Left forelimb (tissue), 1 donor: ENCODE results near the gene SH3TC2.
A peak's percentile ranks its signal among the peaks of the same experiment; 100 is the strongest.

Experiments used
- DNase-seq: peaks from one replicate; pipeline ENCODE4 v3.0.0-alpha.2; 2018; ENCODE audit warnings: low spot score

Gene SH3TC2

DNA sequence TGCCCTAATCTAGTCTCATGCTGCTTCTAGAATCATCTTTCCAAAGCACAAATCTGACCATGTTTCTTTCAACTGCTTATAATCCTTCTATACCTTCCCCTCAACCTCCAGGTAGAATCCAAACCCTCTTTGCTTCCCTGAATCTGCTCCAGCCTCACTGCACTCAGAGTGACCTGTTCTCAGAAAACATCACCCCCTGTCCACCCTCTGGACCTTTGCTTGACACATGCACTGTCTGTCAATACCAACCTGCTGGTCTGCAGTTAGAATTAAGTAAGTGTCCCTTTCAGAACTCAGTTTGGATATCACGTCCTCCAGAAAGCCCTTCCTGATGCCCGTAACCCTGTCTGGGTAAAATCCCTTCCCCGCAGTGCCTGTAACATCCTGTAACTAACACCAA lies 63.1 kb downstream of the SH3TC2 start:
- DNase-seq = no peak

DNA sequence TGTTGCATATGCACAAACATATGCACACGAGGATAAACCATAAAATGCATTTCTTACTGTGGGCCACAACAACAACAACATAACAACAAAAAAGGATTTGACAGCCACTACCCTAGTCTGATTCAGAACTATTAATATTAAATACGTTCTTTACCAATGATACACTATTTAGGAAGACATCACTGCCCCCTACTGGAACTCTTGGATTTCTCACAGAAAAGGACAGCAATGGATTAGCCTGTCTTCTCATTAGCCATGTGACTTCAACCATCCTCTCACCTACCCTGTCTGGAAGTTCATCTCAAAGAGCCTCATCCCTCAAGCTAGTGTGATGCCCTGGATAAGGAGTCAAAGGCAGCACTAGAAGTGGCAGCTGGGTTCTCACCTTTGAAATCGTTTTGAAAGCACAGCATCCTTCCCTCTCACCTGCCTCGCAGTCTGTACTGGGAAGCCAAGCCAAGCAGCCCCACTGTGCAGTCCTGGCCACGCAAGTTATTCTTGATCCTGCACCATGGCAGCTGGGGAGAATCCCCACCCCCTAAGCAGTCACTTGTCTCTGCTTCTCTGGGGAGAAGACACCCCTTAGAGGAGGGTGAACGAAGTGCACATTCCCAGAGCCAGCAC lies 64.6 kb downstream of the SH3TC2 start:
- DNase-seq = no peak

DNA sequence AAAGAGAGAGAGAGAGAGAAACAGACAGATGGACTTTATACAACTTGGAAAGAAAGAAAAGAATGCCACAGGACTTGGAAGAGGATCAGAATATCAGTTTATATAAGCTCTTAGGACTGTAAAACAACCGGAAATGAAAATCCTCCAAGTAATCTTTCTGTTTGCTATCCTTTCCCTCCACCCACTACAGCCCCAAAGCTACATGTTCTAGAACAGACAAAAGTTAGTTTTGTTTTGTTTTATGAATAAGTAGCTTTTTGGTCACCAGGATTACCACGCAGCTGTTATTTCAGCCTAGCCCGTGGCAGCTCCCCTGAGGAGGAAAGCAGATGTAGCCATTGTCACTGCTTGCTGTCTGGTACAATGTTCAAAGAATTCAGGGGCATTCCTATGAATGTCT lies 66.6 kb downstream of the SH3TC2 start:
- DNase-seq = no peak

DNA sequence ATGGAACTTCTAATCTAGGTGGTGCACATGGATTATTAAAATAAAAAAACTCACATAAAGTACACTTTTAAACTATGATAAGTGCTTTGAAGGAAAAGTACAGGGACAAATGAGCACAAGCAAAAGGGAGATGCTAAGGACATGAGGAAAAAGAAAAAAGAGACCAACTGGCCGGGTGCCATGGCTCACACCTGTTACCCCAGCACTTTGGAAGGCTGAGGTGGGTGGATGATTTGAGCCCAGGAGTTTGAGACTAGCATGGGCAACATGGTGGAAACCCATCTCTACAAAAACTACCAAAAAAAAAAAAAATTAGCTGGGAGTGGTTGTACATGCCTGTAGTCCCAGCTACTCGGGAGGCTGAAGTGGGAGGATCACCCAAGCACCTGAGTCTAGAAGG lies 67.1 kb downstream of the SH3TC2 start:
- no peak for DNase-seq

DNA sequence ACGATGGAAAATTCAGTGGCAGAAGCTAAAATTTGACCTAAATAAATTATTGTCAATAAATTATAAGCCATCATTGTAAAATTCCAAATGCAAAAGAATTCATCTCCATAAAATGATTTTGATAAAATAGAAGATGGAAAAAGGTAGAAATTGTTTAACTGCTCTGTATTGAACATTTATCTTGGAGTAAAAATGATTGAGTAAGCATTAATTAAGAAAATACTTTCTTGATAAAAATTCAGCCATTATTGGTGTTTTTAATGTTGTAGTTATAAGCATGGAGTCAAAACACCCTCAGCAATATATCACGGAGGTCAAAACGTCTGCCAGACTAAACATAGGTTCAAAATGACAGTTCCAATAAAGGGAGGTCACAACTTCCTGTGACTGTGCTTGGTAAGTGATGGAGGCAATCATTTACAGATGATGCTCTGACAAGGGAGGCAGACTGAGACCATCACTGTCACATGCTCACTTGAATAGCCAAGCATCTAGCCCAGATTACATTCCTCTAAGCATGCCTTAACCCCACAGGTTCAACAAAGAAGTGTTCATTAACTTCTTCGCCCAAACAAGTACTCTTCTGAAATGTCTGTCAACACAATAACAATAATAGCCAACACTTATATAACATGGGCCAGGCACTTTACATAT lies 69.5 kb downstream of the SH3TC2 start:
- DNase-seq = no peak

DNA sequence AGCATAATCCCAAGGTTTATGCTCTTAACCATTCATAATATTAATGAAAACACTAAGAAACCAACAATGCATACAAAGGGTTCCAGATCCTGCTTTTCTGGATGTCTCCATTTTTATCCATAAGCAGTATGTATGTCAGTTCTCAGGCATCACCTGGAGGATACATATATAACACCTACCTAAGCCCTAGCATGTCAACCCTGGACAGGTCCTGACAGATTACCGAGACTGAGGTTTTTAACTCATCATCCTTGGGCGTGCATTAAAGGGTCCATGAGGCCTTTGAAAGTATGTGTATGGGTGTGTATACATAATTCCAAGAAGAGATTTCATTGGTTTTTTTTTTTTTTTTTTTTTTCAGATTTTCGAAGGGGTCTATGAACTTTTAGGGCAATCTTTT lies 70.6 kb downstream of the SH3TC2 start:
- DNase-seq = no peak

DNA sequence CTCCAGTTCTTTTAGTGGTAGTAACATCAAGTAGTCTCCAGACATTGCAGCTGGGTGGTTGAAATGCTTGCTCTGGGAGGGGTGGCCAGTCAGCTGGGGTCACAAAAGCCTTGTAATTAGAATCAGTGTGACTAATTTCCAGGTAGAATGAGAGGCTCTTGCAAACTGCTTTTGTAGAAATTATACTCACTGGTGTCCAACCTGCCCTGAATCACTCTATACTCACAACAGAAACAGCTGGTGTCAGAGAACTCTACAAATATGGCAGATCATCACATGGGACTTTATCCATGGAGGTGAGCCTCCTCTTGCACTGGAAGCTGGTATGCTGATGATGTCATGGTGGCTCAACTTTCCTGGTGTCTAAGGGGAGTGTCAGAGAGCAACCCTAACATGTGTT lies 71.3 kb downstream of the SH3TC2 start:
- no peak for DNase-seq

DNA sequence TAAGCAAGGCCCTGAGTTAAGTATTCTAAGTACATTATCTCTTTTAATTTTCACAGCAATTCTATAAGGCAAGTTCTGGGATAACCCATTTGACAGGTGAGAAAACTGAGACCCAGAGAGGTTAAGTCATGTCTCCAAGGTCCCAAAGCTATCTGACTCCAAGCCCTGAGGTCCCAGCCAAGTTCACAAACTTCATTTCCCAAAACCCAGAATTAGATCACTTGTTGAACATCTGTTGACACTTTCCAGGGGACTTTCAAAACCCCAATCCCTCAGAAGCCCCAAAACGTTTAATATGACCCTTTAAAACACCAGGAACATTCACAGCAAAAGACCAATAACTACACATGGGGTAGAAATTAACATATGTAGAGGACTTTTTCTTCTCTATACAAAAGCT lies 72.0 kb downstream of the SH3TC2 start:
- DNase-seq = no peak

DNA sequence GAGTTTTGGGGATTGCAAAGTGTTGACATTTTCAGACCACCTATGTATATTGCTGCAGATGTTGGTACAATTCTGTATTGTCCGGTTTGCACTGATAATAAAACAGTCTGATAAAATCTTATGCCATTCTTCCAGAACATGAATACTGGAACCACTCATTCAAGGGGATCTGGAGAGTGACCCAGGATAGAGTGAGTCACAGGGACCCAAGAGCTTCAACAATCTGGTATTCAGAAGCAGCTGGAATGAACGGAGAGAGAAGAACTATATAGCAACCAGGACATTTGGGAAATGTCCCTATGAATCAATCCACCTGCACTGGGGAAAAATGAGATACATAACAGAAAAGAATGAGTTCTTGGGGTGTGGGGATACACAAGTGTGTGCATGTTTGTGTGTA lies 73.3 kb downstream of the SH3TC2 start:
- no peak for DNase-seq

DNA sequence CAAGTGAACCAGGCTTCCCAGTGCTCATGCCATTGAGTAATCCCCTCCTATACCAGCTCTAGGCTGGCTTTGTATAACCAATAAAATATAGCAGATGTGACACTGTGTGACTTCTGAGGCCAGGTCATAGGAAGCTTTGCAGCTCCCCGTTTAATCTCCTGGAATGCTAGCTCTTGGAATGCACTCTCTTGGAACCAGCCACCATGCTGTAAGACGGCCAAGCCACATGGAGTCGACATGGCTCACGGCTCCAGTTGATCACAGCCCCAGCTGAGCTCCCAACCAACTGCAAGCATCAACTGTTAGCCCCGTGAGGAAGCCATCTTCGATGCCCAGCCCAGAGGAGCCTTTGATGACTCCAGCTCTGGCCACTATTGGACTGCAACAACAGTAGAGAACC lies 74.5 kb downstream of the SH3TC2 start:
- DNase-seq = no peak

DNA sequence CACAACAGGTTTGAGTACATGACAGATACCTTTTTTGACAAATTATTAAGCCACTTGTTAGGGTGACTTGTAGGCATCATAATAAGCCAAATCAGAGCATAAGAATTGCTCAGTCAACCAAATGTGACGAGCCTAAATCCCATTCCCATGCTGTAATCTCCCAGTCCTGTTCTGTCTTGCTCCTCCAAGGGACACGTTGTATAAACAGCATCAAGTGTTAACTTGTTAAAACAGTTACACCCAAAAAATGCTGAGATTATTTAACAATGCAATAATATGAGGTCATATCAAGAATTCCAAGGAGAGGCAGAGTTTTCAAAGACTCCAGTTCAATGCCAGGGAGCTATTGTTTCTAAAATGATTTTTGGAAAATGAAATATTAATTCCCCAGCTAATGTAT lies 76.2 kb downstream of the SH3TC2 start:
- DNase-seq = no peak

DNA sequence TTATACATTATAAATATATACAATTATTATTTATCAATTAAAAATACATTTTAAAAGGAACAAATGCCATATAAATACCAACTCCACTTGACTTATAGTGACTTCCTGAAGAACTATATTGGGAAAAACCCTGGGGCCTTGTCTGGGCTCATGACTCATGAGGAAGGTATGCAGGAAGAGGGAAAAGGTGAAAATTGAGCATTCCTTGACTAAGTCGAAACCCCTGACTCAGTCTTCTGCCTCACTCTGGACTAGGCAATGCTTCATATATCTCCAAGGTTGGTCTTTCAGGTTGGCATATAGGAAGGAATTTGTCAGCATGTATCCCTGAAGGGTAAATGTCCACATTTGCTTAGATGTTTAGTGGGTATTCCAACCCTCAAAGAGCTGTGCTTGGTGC lies 78.5 kb downstream of the SH3TC2 start:
- DNase-seq = no peak

DNA sequence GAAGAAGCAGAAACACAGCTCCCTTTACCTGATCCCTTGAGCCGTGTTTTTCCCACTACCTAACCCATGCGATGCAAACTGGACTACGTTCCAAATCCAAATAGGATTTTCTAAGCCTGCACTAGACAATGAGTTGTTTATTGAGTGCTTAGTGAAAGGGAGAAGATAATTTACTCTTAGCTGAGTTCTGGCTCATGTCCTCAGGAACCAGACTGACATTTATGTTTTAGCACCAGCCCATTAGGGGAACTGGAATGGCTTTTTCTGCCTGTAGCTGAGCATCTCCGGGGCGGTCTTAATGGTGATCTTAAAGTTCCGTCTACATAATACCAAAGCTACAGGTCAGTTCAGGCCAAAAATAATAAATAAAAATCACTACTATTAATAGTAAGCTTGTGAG lies 81.5 kb downstream of the SH3TC2 start:
- peak; percentile 8 for DNase-seq

DNA sequence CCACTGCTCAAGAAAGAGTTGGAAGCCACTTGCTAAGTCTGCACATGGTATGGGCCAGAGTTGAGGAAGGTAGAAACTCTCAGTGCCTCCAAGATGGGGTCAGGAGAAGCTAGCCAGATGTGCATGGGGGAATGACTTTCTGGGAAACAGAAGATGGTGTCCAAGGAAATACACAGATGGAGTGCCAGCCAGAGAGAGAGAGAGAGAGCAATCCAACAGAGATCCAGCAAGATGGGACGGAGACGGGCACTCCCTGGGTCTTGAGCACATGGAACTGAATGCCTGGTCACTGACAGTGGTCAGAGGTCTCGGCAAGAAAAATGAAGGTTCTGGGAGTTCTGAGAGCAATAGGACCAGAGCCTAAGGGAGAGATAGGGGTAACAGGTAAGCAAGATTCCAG lies 82.1 kb downstream of the SH3TC2 start:
- peak; percentile 57 for DNase-seq

DNA sequence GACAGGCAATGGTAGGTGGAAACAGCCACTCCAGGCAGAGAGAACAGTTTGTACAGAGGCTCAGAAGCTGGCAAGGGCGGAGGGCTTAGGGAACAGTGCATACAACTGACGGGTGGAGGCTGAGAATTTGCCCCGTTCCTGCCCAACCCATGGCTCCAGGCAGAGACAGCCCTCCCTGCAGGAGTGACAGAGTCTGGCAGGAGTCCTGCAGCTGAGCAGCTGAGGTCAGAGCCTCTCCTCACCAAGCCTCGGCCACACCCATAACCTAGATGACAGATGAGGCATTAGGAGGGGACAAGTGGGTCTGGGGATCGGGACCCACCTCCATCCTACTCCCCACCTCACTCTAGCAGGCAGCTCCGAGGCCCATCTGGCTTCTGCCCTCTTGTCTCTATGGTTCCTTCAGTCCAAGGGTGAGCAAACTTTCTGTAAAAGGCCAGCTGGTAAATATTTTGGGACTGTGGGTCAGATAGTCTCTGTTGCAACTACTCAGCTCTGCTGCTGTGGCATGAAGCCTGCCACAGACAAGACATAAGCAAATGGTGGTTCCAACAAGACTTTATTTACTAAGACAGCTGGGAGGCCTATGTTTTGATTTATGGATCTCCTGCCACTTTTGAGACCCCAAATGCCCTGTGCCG lies 83.7 kb downstream of the SH3TC2 start:
- DNase-seq = peak; percentile 64

DNA sequence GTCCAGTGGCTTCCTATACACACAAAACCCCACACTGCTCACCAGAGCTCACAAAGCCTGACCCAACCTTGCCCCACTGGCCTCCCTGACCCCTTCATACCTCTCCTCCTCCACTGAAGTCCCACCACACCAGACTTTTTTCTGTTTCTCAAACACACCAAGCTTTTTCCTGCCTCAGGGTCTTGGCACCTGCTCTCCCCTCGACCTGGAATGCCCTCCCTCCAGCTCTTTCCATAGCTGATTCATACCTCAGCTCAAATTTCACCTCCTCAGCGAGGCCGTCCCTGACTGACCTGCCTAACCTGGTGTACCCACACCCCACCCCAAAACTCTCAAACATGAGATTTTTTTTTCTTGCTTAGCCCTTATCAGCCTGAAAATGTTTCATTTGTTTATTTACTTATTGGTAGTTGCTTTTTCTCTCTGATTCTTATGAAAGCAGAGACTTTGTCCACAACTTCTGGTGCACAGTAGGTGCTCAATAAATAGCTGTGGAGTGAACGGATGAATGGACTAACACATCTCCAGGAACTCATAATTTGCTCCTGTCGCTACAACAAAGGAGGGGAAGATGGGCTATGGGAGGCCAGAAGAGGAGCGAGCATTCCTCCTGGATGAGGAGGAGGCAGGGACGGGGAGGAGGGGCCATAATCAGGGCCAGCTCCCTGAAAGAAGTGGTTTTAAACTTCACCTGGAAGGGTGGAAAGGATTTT lies 84.3 kb downstream of the SH3TC2 start:
- peak; percentile 11 for DNase-seq

DNA sequence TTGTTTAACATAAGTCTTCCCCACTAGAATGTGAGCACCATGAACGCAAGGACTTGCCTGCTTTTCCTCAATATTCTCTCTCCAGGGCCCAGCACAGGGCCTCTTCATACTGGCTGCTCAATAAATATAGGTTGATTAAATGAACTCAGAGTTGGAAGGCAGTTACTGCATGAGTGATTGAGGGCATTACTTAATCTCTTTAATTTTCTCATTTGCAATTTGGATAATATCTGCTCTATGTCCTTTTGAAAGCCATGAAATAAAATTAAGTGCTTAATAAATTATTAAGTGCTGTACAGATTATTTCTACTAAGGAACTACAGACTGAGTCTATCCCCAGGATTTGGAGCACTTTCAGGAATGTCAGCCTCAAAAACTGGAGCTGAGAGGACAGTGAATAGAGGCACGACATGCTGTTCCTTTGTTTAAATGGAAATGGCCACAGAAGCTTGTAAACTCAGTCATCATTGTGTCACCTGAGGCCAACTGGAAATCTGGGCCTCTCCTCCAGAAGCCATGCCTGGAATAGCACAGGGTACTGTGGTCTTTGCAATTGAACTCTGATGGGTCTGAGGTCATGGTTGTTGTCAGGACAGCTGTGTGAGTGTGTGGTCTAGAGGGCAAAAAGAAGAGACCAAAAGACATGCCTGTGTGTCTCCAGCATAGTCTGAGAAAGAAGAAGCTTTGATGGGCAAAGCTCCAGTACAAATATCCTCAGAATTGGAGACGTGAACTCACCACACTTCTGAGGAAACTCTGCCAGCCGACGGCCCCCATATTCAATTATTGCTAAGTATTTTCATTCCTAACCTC lies 86.1 kb downstream of the SH3TC2 start:
- no peak for DNase-seq

DNA sequence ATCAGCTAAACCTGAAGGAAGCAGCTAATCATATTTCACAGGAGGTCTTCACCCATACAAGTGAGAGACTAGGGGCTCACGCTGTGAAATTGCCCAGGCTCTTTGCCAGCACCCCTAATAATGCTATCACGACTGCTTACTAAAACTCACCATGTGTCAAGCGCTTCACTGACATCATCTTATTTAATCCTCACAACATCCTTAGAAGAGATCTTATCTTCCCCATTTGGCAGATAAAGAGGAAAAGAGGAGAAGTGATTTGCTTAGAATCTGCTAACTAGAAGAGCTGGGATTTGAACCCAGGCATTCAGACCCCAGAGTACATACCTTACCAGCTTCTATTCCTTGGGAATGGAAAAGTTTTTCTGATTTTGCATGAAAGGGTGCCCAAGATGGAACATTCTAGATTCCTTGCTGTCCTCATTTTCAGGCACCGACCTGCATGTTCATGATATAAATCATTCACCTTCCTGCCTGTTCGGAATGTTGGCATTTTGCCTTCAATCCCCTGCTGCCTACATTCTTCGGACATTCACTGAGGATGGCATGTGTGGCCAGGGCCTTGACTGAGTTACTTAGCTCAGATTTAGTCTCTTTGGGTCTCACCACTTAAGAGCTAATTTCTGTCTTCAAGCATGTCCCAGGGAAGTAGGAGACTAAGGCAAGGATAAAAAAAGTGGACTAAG lies 88.1 kb downstream of the SH3TC2 start:
- DNase-seq = no peak

DNA sequence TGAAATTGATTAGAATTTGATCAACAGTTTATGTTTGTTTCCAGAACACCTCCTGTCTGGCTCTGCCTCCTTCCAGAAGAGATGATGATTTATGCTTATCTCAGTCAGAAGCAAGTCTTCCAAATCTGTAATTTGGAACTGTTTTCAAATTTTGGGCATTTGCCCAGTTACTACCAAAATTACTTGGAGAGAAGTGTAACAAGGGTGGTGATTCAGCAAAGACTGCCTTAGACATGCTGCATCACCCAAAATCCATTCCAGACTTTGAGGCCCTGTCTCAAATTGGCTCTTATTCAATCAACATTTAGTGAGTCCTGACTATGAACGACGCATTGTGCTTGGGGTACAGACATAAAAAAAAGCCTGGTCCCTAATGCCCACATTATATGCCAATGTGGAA lies 89.4 kb downstream of the SH3TC2 start:
- no peak for DNase-seq

DNA sequence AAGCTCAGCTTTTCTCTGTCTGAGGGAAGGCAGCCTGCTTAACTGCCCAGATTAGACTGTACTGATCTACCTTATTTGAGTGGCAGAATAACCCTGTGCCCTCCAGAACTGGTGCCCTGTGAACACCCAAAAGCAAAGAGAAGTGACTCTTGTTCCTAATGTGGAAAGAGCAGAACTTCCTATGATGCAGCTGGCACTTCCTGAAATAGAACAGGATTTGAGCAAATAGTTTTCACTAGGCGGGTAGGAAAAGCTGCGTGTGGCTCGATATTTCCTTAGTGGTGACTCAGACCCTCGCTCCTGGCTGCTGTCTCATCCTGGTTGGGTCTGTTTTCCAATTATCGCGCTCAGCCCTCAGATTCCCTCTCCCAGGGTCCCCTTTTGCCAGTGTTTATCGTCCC lies 89.9 kb downstream of the SH3TC2 start:
- no peak for DNase-seq

DNA sequence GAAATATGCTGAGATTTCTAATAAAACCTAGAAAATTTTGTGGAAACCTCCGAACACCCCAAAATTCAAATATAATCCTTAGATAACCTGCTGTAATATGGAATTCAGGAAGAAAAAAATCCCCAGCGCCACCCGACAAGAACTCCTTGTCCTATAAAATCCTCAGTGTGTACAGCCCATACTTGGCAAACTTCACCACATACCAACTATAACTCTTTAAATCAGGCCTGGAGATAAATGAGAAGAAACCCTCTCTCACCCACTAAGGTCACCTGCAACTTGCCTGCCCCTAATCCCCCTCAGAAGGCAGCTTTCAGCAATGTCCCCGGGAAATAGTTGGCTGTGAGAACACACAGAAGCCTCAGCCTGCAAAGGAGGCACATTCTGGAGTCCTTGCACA lies 90.5 kb downstream of the SH3TC2 start:
- no peak for DNase-seq

DNA sequence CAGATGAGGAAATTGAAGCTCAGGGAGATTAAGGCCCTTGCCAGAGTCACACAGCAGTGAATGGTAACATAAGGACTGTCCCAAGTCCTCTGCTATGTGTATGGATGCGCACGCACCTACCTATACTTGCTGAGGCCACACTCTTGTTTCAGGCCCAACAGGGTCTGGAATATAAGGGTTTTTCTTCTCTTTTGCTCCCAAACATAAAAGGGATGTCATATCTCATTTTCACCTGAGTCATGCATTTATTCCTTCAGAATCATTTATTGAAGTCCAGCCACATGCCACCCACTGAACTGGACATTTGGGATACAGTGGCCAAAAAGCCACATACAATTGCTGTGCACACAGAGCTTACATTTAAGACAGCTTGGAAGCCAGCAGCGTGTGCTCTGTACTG lies 92.0 kb downstream of the SH3TC2 start:
- no peak for DNase-seq
